LNCaP clone FGC (cell line): ENCODE measurements around the gene HBZ.

Experiments used
- DNase-seq: peaks from one replicate; pipeline ENCODE4 v3.0.0-alpha.2; 2011; ENCODE audit warnings: low read depth
- H3K4me3 ChIP-seq: 2 replicates; pipeline ENCODE4 v1.5.1; 2011; ENCODE audit warnings: mild to moderate bottlenecking, low read depth, low read length, control low read depth
- CTCF ChIP-seq: IDR thresholded peaks from 2 replicates; pipeline ENCODE4 v1.5.1; 2012; ENCODE audit warnings: mild to moderate bottlenecking; ENCODE audit not compliant: control insufficient read depth, insufficient read depth; ENCODE audit errors: extremely low read depth

HBZ gene

GRCh38 chr16:152141-153128 is at the start of gene HBZ:
Gene HBZ (plus strand): TSS chr16:152644. CDS start chr16:152910, 266 bp downstream.
- DNase-seq: no peak
- no peak within 1 kb of the TSS for H3K4me3 ChIP-seq
- TF ChIP-seq CTCF: no peak

GRCh38 chr16:104355-104754 is 48.1 kb upstream of the HBZ start:
- TF ChIP-seq CTCF: no peak
- H3K4me3 ChIP-seq: no peak overlapping the region
- no peak for DNase-seq

- H3K4me3 ChIP-seq: no peak overlapping the region
- no peak for DNase-seq
- TF ChIP-seq CTCF: no peak
These were observed 47.5 kb upstream of the HBZ start for GRCh38 chr16:104928-105327.

- no peak for DNase-seq
- H3K4me3 ChIP-seq: no peak overlapping the region
- no peak for TF ChIP-seq CTCF
These were observed 46.9 kb upstream of the HBZ start for GRCh38 chr16:105521-105920.

- no peak overlapping the region for H3K4me3 ChIP-seq
- DNase-seq: no peak
- TF ChIP-seq CTCF: peak; percentile 87
These were observed 45.7 kb upstream of the HBZ start for GRCh38 chr16:106623-107324.

- H3K4me3 ChIP-seq: no peak overlapping the region
- DNase-seq: no peak
- no peak for TF ChIP-seq CTCF
These were observed 40.1 kb upstream of the HBZ start for GRCh38 chr16:112153-112840.
